EH (cell line): ENCODE data around the gene SH3PXD2A.
A peak's percentile ranks its signal among the peaks of the same experiment; 100 is the strongest.

Source experiments
- DNase-seq: peaks from one replicate; pipeline ENCODE4 v3.0.0-alpha.2; 2015; ENCODE audit warnings: low read depth

Gene SH3PXD2A

GRCh38 chr10:103685880-103686669 lies 169.3 kb downstream of the SH3PXD2A start:
- peak; percentile 74 for DNase-seq

DNA sequence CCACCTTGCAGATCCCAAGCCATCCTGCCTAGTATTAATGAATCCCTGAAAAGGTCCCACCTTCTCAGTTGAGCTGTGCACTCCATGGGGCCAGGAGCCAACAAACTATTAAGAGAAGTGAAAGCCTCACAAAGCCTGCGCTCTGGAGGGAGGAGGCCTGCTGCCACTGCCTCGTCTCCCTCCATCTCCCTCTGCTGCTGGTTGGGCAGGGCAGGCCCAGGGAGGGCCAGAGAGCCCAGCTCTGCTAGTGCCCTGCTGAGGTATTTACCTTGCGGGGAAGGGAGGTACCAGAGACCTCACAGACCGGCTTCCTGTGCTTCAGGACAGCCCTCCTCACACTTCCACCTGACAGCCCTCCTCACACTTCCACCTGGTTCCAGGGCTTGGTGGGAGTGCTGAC lies 171.5 kb downstream of the SH3PXD2A start:
- DNase-seq = no peak

DNA sequence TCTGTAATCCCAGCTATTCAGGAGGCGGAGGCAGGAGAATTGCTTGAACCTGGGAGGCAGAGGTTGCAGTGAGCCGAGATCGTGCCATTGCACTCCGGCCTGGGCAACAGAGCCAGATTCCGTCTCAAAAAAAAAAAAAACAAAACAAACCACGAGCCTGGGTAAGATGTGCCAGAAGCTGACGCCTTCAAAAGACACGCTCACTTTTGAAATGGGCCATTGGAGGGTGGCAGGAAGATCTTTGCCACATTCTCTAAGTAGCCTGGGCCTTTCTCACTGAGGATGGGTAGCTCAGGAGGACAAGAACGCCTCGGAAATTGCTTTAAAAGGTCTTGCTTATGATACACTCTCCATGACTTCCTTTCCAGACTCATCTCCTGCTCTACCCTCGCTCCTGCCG lies 172.7 kb downstream of the SH3PXD2A start:
- no peak for DNase-seq

DNA sequence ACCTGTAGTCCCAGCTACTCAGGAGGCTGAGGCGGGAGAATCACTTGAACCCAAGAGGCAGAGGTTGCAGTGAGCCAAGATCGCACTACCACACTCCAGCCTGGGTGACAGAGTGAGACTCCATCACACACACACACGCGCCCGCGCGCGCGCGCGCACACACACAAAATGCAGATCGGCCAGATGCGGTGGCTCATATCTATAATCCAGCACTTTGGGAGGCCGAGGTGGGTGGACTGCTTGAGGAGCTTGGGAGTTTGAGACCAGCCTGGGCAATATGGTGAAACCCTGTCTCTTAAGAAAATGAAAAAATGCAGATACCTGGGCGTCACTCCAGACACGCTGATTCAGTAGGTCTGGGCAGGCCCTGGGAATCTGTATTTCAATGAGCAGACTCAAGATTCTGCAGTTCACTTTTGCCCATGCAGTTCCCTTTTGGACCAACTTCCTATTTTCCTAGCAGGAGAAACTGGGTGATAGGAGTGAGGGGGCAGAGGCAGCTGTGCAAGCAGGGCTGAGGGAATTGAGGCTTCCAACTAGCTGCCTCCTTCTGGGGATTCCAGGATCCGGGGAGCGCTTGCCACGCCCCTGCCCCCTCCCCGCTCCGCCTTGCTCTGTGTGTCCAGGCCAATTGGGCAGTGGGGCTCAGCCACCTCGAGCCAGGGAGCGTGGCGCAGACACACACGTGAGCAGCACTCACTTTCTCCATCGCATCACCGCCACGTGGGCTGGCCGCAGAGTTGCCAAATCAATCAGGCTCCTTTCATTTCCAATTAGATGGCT lies 173.6 kb downstream of the SH3PXD2A start:
- no peak for DNase-seq

GRCh38 chr10:103680869-103681236 lies 174.5 kb downstream of the SH3PXD2A start:
- DNase-seq = peak; percentile 58

GRCh38 chr10:103679096-103679790 lies 176.1 kb downstream of the SH3PXD2A start:
- DNase-seq = no peak

GRCh38 chr10:103678178-103678526 lies 177.2 kb downstream of the SH3PXD2A start:
- peak; percentile 98 for DNase-seq

- no peak for DNase-seq
Observed at GRCh38 chr10:103677486-103678177, 177.7 kb downstream of the SH3PXD2A start.

DNA sequence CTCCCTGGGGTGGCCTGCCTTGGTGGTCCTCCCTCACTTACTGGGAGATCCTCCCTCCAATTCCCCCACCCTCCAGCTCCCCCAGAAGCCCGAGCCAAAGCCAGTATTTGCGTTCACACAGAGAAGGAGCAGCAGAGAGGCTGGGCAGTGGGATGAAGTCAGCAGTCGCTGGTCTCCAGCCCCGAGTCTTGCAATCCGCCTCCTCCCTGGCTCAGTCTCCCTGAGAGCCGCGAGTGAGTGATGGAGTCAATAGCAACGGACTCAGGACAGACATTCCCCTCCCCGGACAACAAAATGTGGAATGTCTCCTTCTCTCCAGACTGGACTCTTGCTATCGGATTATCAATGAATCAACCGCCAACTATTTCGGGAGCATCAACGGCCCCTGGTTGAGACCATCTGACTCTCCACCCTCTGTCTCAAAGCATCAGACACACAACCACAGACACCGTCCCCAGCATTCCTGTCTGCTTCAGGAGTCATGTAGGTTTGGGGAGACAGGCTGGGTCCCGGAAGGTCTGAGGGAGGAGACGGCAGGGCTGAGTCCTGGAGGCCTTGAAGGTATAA lies 178.4 kb downstream of the SH3PXD2A start:
- peak; percentile 99 for DNase-seq

DNA sequence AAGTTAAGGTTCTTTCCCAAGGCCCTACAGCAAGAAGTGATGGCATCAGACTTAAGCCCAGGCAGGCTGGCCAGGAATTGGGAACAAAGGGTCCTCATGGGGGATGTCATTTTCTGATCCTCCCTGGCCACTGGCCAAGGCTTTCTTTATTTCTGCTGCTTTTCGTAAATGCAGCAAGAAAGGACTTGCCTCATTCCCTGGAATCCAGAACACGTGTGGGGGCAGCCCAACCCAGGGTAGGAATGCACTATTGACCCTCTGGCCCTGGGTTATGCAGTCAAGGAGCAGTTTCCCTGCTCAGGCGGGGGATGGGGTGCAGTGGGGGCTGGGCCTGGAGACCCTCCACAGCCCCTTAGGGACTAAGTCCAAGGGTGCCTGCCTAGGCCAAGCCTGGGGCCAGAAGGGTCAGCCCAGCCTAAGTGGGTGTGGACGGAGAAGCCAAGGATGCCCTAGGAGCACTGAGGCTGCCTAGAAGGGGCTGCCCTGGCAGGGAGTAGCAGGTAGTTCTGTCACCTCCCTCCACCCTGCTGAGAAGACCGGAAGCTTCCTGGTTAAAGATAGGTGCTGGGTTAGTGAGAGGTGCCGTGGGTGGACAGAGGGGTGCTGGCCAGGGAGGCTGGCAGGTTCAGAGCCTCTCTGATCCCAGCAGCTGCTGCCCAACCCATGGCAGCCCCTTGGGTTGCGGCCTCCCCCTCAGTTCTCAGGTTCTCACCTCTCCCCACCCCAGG lies 179.2 kb downstream of the SH3PXD2A start:
- DNase-seq = peak; percentile 75

DNA sequence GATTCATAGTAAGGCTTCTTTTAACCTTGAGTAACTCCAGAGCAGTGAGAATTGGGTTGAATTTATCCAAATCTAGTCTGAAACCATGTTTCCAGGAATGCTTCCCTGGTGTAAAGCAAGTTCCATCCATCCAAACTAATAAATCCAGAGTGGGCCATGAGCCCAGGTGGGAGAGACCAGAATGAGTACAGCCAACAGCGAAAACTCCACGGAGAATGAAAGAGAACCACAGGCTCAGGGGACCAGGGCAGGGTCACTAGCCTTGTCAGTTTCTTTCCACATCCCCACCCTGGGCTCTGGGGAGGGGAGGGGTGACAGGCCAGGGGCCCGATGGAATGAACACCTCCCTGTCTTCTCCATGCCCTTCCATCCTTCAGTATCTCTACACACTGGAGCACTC lies 181.8 kb downstream of the SH3PXD2A start:
- no peak for DNase-seq

GRCh38 chr10:103672345-103672744 lies 183.0 kb downstream of the SH3PXD2A start:
- DNase-seq = no peak

DNA sequence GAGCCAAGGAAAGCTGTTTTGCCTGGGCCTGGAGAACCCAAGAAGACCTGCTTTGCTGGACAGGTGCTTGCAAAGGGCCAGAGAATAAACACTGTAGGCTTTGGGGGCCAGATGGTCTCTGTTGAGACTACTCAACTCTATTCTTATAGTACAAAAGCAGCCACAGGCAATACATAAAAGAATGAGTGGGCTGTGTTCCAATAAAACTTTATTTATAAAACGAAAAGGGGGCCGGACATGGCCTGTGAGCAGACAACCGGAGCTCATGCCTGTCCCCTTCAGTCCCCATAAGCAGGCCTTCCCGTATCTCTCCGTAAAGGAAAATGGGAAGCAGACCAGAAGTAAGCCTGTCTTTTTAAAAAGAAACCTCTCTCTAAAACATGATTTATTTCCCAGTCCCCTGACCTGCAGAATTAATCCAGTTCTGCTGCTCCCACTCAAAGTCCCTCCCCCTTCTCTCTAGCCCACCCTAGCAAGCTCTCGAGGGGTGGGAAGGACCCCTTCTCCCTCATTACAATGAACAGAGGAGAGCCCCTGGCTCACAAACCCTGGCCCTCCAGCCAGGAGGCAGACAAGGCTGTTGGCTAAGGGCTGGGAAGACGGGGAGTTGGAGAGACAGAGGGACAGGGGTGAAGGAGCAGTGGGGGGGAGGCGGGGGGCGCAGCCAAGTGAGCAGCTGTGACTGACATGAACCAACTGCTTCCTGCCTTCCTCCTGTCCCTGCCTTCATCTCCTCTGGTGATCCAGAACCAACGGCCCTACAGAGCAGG lies 184.1 kb downstream of the SH3PXD2A start:
- no peak for DNase-seq

GRCh38 chr10:103669944-103670343 lies 185.4 kb downstream of the SH3PXD2A start:
- DNase-seq = no peak

- peak; percentile 34 for DNase-seq
Observed at GRCh38 chr10:103669243-103669929, 186.0 kb downstream of the SH3PXD2A start.

DNA sequence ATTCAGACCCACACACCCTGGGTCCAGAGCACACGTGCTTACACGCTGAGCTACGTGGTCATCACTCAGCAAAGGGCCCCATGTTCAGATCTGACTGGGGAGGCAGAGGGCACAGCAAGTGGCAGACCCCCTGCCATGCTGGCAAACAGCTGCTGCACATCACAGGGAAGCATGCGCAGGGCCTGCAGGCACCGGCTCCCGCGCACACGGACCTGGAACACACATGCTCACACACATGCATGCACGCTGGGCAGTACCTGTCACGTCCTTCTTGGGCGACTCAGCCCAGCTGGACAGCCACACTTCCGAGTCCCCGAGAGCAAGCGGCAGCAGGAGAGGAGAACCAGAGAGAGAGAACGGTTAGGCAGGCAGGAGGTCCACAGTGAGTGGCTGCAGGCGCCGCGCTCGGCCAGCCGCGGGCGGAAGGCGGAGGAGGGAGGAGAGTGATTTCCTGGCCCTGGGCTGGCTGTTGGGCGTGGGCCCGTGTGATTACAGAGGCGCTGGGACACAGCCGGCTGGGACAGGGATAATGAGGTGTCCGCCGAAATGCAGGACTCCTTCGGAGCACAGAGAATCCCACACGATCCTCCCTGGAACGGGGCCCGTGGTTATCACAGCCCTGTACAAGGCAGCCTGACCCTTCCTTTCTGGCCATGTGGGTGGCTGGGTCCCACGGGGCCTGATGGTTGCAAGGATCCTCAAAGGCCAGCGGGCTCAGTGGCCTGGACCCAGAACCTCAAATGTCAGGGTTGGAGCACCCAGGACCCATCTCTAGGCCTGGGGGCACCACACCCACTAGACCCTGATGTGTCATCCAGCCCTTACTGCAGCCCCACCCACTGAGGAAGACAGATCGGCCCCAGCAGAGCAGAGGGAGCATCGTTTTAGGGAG lies 186.8 kb downstream of the SH3PXD2A start:
- DNase-seq = peak; percentile 83

GRCh38 chr10:103667356-103667755 lies 188.0 kb downstream of the SH3PXD2A start:
- DNase-seq = peak; percentile 28

- DNase-seq = no peak
Observed at GRCh38 chr10:103666762-103667150, 188.6 kb downstream of the SH3PXD2A start.
